ENCODE measurements around the gene SLC16A10.

SLC16A10 gene

GRCh38 chr6:111265842-111266241 is 178.5 kb downstream of the SLC16A10 start:
- Histone ChIP-seq H3F3A (ENCODE audit: insufficient read depth, low read length) (no peaks in the 10 kb centered on the region), H3K36me3 (ENCODE audit: insufficient read depth, low read length) (peaks cover 74% of the 10 kb centered on the region), H3K27me3 (ENCODE audit: insufficient read depth, low read length) (no peaks in the 10 kb centered on the region), H3K4me2 (ENCODE audit: low read length) (no peak overlapping the region), H3K79me2 (ENCODE audit: insufficient read depth, low read length) (peaks cover 10% of the 10 kb centered on the region), H4K20me1 (ENCODE audit: insufficient read depth, low read length) (no peaks in the 10 kb centered on the region), H3K9me2 (ENCODE audit: low read depth, low read length) (no peaks in the 10 kb centered on the region), H3K9ac (ENCODE audit: low read length) (no peak overlapping the region), H3K4me3 (ENCODE audit: low read depth, low read length, poor library complexity, severe bottlenecking) (no peak overlapping the region), H3K4me1 (ENCODE audit: insufficient read depth, low read length, severe bottlenecking) (peaks cover 5% of the 10 kb centered on the region), H3K9me3 (ENCODE audit: low read length) (no peaks in the 10 kb centered on the region; the same call in 1 of the 2 replicates), H3K27ac (ENCODE audit: low read depth, low read length, poor library complexity, severe bottlenecking) (no peak overlapping the region), H2AFZ (ENCODE audit: low read length) (no peak overlapping the region)
- TF ChIP-seq EZH2 (IDR thresholded peaks at IDR 0.05; ENCODE audit: borderline replicate concordance, low read length), result no peak
- TF ChIP-seq CTCF (IDR thresholded peaks at IDR 0.05; ENCODE audit: low read length), result no peak

GRCh38 chr6:111266276-111266675 is 179.0 kb downstream of the SLC16A10 start:
- Histone ChIP-seq H3K4me1 (ENCODE audit: insufficient read depth, low read length, severe bottlenecking) (peaks cover under 1% of the 10 kb centered on the region), H3K9me3 (ENCODE audit: low read length) (no peaks in the 10 kb centered on the region; the same call in 1 of the 2 replicates), H3K4me3 (ENCODE audit: low read depth, low read length, poor library complexity, severe bottlenecking) (no peak overlapping the region), H3K79me2 (ENCODE audit: insufficient read depth, low read length) (peaks cover 10% of the 10 kb centered on the region), H2AFZ (ENCODE audit: low read length) (no peak overlapping the region), H3K27ac (ENCODE audit: low read depth, low read length, poor library complexity, severe bottlenecking) (no peak overlapping the region), H3K36me3 (ENCODE audit: insufficient read depth, low read length) (peaks cover 74% of the 10 kb centered on the region), H3K4me2 (ENCODE audit: low read length) (no peak overlapping the region), H3K27me3 (ENCODE audit: insufficient read depth, low read length) (no peaks in the 10 kb centered on the region), H3K9ac (ENCODE audit: low read length) (no peak overlapping the region), H3K9me2 (ENCODE audit: low read depth, low read length) (no peaks in the 10 kb centered on the region), H4K20me1 (ENCODE audit: insufficient read depth, low read length) (no peaks in the 10 kb centered on the region), H3F3A (ENCODE audit: insufficient read depth, low read length) (no peaks in the 10 kb centered on the region)
- TF ChIP-seq EZH2 (IDR thresholded peaks at IDR 0.05; ENCODE audit: borderline replicate concordance, low read length) (no peak), CTCF (IDR thresholded peaks at IDR 0.05; ENCODE audit: low read length) (no peak)

- Histone ChIP-seq H3K36me3 (ENCODE audit: insufficient read depth, low read length) (peaks cover 70% of the 10 kb centered on the region), H4K20me1 (ENCODE audit: insufficient read depth, low read length) (no peaks in the 10 kb centered on the region), H3K27me3 (ENCODE audit: insufficient read depth, low read length) (no peaks in the 10 kb centered on the region), H2AFZ (ENCODE audit: low read length) (no peak overlapping the region), H3F3A (ENCODE audit: insufficient read depth, low read length) (no peaks in the 10 kb centered on the region), H3K4me3 (ENCODE audit: low read depth, low read length, poor library complexity, severe bottlenecking) (no peak overlapping the region), H3K9me3 (ENCODE audit: low read length) (no peaks in the 10 kb centered on the region; the same call in 1 of the 2 replicates), H3K4me1 (ENCODE audit: insufficient read depth, low read length, severe bottlenecking) (no peaks in the 10 kb centered on the region), H3K4me2 (ENCODE audit: low read length) (no peak overlapping the region), H3K9ac (ENCODE audit: low read length) (no peak overlapping the region), H3K9me2 (ENCODE audit: low read depth, low read length) (no peaks in the 10 kb centered on the region), H3K27ac (ENCODE audit: low read depth, low read length, poor library complexity, severe bottlenecking) (no peak overlapping the region), H3K79me2 (ENCODE audit: insufficient read depth, low read length) (peaks cover 6% of the 10 kb centered on the region; the same call in 1 of the 2 replicates)
- no peak for TF ChIP-seq CTCF (IDR thresholded peaks at IDR 0.05; ENCODE audit: low read length)
- TF ChIP-seq EZH2 (IDR thresholded peaks at IDR 0.05; ENCODE audit: borderline replicate concordance, low read length), result no peak
These were observed 180.5 kb downstream of the SLC16A10 start for GRCh38 chr6:111267764-111268333.
